GM19351 (cell line): ENCODE data around the gene BCL11A.

ENCODE experiments used
- ATAC-seq: cut with Tn5 transposase; IDR thresholded peaks from one replicate; pipeline ENCODE4 v1.9.1; 2021; ENCODE audit warnings: mild to moderate bottlenecking, moderate library complexity; ENCODE audit not compliant: unreplicated experiment

Gene BCL11A

DNA sequence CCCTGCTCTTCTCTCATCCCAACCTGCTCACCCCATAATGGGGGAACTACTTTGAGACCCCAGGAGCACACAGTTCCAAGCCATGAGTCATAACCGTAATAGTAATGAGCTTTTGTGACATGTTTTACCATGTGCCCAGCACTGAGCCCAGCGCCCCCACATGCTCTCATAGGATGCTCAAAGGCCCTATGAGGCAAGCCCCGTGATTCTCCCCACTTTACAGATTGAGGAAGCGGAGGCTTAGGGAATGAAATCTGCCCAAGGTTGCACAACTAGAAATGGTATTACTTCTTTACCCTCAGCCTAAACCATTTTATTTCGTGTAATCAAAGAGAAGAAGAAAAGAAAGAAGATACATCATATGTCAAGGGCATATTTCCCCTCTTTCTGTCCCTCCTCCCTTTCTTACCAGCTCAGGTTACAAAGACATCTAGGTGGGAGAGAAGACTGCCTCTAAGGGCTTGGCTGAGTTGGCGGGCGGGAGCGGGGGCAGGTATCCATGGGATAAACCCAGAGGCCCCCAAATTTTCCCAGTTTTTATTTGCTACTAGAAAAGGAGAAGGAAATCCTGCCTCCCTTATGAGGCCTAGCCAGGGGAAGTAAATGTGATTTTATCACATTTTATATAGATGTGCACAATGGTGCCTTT is 24.2 kb downstream of the BCL11A start:
- ATAC-seq, result no peak

DNA sequence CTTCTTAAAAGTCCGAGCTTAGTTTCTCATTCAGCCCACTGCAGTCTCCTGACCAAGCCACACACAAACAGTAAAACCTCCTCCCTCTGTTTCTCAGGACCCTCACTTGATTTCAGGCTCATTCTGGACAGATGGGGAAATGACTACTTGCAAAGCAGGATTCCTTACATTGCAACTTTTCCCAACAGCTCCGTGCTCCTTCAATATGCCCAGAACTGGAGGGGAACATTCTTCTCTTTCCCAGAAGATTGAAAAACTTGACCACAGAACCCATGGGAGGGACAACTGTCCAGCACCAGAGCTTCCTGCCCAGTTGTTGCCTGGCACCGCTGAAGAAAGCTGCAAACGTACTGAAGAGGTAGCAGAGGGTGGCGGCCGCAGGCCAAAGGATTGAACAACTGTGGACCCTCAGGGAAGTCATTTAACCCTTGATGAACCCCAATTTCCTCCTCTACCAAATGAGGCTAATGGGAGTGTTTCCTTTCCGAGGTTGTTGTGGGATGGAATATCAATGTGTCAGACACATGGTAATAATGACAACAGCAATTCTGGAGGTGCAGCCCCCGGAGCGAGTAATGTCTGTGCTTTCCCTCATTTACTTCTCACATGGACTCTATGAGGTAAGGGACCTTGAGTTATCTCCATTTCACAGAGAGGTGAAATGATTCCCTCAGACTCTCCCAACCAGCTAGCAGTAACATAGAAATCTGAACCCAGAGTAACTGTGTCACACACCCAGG is 25.0 kb downstream of the BCL11A start:
- no peak for ATAC-seq

DNA sequence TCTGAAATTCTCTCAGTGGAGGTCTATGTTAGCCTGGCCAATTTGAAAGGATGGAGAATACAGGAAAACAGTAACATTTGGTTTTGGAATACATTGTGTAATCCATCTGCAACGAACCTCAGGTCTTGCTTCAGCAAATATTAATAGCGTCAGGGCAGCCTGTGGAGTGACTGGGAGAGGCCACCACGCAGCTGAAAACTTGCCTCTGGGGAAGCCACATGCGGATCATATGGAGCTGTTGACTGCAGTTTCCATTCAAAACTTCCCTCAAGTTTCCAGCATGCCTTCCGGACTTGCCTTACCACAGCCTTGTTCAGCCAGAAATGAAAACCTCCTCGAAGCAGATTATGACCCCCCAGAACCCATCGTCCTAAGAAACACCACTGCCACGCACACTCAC is 25.7 kb downstream of the BCL11A start:
- no peak for ATAC-seq

DNA sequence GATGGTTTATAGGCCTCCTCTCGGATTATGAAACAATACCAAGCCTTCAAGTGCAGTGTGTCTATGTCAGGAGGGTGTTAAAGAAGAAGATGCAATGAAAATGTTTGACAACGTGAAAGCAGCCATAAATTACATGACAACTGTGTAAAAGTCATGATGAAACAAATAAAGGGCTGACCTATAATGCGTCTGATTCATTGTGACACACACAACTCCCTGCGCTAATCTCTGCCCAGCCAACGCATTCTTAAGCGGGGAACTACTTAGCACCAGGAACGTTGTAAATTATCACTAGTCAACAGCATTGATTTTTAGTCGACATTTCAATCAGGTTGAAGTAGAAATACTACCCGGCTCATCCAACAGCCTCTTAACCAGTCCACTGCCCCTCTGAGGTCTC is 26.8 kb downstream of the BCL11A start:
- no peak for ATAC-seq

DNA sequence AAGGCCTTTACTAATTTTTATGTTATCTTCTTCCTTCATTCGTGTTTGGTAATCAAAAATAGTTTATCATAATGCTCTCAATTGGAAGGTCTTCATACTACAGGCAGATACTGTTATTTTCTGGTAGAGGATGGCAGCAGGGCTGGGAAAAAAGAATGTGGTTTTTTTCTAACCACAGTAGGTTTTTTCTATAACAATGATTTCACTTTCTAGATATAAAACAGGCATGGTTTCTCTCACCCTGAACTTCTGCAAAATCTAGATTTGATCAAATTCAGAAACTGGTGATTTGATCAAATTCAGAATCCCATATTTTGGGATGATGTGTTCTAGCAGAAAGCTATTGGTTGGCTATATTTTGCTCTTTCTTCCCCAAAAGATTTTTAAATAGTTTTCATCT is 27.6 kb downstream of the BCL11A start:
- ATAC-seq, result peak; percentile 56

DNA sequence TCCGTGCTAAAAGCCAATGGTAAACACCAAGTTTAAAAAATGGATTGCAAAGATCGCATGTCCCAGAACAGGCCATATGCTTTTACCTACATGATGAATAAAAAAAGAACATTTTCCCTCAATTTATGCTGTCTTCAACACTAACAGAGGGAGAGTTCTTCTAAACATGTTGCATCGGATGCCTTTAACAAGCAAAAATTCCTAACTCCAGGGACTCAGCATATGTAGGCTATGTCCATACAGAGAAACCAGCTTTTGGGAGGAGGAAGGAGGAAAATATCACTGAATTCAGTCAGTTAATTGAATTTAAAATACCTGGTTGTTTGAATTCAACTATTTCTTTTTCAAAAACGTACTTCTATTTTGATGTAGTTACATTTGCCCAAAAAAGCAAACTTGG is 28.6 kb downstream of the BCL11A start:
- no peak for ATAC-seq

DNA sequence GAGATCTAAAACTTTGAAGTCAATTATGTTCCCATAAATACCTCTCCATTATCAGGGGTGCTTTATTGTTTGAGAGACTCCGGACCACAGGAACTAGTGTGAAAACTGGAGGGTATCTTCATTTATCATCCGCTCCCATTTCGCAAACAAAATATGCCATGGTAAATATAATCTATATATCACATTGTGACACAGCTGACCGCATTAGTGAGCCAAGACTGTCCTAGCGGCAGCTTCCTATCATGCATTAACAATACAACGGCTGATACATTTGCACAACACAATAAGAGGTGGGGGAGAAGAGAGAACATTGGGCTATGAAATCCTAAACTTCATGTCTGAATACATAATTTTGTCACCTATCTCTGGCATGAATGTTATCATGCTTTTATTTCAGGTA is 29.5 kb downstream of the BCL11A start:
- ATAC-seq, result no peak

DNA sequence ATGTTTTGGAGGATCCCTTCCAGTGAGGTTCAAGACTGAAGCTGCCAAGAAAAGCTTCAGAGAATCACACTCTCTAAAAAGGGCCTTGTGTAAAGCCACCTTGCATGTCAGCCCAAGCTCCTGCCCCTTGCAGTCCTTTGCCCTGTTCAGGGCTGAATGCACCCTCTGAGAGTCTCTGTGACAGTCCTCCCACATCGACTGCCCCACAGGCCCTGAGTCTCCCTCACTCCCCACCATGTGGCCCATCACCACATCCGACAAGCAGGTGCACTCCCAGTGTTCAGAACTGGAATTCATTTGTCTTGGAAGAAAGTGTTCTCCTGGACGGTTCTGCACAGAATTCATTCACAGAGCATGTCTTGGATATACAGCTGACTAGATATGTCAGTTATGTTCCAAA is 31.0 kb downstream of the BCL11A start:
- no peak for ATAC-seq

DNA sequence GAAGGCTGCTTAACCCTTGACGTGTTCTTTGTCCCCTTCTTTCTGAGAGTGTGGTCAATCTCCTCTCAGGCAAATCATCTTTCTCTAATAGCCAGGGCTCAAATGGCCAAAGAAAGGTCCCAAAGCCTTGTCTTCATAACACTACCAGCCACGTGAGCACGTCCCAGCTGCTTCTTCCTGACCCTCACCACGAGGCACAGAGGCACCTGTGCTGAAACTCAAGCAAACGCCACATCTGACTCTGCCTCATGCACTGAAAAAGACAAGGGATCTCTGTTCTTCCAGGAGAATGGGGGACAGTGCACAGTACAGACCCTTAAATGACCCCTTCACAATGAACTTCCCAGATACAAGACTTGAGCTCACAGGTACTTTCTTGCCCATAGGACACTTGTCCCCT is 31.8 kb downstream of the BCL11A start:
- no peak for ATAC-seq

DNA sequence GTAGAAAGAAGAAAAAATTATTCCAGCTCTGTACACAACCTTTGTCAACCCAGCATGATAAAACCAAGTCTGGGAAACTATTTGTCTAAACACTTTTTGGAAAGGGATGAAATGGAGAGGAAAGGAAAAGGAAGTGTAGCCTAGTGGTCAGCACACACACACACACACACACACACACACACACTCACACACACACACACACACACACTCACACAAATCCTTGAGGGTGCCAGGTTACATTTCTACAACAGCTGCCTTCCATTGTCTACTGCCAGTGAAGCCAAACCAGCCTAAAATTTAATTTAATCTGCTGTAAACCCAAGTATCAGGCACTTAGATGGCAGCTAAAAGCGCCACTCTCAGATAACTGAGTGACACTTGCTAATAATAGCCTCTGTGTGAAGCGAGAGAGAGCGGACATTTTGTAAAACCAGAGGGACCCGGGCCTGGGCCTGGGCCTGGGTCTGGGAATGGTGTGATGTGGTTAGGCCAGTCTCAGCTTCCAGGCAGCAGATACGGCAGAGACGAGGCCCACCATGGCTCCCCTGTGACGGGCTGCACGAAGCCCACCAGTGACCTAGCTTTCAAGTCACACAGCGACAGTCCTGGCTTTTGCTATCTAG is 32.4 kb downstream of the BCL11A start:
- no peak for ATAC-seq

DNA sequence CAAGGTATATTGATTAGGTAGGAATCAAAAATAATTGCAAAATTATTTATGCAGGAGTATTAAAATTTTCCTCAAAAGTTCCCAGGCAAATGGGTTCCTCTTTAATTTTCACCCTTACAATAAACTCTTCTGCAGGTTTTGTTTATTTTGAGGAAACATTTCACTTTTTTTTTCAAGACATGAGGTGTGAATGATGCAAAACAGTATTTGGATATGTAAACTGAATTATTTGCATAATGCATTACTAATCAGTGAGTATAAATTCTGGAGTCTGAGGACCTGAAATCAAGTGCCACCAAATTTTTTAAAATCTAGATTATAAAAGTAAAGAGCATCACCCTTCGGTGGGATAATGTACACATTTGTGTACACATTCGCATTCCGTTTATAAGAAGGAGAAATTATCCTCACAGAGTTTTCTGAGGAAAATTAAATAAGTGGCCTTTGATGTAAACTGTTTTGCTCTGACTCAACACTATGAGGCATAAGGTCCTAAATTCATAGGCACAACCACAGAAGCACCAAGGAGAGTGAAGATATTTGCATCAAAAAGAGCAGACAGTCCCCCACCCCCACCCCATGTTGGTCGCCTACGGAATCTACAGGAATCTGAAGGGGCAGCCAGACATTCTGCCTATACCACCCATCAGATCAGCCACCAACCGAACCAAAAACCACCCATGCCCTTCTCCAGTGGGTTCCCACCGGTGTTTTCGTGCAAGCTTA is 33.1 kb downstream of the BCL11A start:
- no peak for ATAC-seq

DNA sequence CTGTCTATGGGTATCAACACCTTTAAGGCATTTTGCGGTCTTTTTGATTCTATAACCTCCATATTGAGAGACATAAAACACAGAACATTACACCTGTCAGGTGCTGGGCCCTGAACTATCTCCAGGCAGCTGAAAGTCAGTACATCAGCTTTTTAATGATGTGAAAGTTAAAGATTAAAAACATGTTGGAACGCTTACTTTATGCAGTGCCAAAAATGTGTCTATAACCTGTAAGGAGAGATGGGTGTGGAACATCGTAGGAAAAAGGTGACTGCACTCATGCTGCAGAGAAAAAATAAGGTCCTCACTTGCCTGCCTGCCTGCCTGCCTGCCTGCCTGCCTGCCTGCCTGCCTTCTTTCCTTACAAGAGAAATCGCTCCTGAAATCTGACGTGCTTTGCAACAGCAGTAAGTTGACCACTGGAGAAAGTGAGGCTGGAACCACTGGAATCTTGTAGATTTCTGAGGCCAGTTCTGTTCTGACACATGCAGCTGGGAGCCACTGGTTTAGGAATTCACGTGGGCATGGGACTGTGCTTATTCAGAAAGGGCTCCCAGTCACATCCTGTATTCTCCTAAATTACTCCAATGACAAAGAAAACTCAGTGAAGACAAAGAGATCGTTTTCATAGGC is 34.1 kb downstream of the BCL11A start:
- no peak for ATAC-seq

DNA sequence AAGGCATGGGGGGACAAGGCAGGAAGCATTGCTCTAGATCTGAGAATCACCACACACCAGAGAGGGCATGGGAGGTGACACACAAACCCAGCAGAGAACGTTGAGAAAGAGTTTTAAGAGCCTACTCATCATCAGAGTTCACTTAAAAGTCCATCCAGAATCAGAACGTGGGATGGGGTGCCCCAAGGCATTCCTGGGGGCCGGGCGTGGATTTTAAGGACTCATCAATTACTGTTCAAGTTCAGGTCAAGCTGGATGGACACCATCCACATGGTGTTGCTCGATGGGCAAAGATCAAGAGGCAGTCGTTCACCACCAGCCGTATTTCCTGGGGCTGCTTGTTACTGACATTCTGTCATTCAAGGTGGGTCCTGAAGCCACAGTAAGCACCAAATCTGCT is 34.9 kb downstream of the BCL11A start:
- no peak for ATAC-seq

DNA sequence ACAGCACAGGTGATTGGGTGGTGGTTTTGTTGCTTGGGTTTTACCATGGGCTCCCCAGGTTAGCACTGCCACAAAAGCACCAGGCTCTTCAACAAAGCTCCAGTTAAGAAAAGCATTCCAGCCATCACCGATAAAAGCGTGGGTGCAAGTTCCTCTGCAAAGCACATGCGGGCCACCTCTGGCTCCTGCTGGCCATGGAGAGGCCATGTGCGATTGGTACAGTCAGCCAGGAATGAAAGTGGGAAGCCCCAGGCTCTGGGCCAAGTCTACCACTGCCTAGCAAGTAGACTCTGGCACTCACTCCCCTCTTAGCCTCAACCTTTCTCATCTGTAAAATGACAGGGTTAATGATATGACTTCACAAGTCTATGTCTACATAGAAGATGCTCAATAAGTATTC is 36.0 kb downstream of the BCL11A start:
- no peak for ATAC-seq

DNA sequence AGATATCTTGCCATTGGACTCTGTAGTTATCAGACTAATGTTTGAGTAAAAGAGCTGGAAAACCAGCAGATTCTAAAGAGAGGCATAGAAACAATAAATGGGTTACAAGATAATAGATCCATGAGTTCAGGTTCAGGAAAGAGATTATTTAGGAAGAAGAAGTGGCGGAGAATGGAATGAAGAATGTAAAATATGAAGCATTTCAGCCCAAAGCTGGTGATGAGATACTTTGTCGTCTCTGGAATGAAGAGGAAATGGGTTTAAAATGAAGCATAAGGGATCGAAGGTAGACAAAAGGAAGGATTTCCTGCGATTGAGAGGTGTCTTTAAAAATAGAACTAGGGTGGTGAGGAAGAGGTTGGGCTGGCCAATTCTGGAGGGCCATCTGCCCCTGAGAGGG is 36.6 kb downstream of the BCL11A start:
- no peak for ATAC-seq

DNA sequence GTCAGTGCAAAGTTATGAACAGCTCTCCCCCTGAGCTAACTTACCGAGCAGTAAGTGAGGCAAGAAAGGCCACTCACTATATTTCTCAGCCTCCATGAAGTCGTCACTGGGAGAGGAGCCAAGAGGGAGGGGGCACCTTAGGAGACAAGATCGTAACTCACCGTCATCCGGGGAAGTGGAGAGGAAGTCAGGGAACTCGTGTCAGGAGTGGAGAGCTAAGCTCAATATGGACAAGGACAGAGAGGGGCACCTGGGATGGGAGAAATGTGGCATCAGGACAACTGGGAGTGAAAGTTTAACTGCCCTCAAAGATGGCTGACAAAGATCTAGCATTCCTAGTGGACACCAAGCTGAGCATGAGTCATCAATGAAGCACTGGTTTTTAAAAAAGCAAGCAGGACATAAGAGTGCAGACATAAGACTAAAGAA is 37.1 kb downstream of the BCL11A start:
- no peak for ATAC-seq

DNA sequence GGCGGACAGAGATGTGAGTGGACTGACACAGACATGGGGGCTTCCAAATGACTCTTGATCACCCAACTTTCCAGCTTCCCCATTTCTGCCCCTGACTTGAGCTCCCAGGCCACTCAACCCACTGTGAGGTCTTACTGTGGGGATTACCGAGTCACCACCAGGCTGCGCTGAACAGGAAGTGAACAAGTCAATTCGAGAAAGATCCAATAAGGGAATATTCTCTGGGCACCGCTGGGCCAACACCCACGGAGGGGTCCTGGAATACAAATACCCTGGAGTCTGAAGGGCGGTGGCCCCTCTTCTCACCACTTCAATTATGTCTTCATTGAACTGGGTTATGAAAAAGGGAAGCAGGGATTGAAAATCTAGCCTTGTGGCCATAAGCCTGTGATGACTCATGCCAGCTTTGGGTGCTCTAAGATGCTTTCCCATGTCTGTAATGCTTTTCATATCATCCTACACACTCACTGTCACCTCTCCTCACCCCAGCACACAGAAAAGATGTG is 37.7 kb downstream of the BCL11A start:
- peak; percentile 88 for ATAC-seq

DNA sequence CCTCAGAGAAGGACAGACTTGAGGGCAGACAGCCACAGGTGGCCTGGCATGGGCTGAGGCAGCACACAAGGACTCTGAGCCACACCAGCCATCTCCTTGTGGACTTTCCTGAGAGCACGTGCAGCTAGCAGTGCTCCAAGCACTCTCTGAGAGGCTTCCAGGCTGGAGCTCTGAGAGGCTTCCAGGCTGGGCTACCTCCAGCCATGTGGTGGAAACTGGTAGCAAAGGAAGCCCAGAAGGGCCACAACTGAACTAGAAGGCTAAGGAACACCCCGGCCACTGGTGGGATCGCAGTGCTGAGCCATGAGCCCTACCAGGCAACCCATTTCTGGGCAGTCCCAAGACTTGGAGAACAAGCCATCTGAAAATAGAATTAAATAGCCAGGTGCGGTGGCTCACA is 39.5 kb downstream of the BCL11A start:
- ATAC-seq, result no peak

DNA sequence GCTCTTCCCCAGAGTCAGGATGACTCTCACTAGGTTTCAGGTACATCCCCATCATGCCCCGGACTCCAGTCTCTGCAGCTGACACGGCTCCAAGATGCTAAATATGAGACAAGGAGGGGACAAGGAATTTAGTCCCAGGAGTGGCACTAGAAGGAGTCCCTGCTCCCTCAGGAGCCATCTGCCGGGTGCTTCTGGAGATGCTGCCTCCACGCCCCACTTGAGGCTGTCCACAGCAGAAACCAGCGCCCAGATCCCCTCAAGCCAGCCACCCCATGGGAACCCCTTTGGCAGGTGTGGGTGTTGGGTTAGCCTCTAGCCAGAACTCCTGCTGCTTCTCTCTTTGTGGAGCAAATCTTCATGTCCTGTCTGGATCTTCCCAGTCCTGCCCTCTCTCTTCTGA is 40.3 kb downstream of the BCL11A start:
- ATAC-seq, result no peak

DNA sequence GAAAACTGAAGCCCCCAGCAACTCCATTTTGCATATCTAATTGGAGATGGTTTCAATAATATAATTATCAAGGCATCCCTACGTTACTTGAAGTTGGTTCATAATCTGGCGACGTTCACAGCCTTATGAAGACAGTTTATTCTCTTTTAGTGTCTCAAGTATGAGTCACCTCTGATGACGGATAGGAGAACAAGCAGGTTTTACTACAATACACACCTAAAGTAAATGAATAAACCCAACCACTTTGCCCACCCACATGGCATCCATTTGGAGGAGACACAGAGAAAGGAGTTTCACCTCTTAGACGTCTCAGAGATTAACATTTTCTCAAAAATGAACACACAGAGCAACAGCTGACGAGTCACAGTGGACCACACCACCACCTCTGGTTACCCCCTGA is 40.8 kb downstream of the BCL11A start:
- no peak for ATAC-seq

DNA sequence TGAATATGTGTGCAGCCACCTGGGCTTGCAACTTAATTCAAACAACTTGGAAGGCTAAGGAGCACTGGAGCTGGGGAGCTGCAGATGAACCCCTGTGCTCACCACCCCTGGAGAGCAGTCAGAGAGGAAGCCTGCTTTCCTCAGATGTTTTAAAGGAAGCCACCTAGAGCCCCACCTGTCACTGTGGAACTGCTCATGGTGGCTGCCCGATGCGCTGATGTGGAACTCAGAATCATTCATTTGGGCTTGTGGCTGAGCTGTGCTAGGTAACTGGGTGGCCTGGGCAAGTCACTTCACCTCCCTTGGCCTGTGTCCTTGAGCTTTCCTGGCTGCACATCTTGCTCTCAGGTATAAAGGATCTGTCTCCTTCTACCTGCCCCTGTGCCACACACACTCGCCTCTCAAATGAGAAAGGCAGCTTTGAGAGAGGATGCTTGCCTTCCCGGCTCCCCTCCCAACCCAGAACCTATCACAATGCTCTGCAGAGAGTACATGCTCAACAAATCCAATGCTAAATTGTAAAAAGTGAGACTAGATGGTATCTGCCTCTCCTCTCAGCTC is 41.3 kb downstream of the BCL11A start:
- ATAC-seq, result no peak
